Lung microvascular endothelial cell (primary cell): ENCODE measurements around the gene REXO1. TPM values are rescaled to one million over a fixed set of nuclear protein-coding genes. Genes with fewer than 3 reads are reported as not detected.

Source experiments
- DNase-seq, 2 donors: peaks; one replicate each; pipeline versions ENCODE4 v3.0.0 to v3.0.0-alpha.2; 2010; ENCODE audit warnings: low read depth in 2 of 2
- total RNA-seq: library from RNA; depleted of rRNA; stranded (reverse); fragments of >200 nt; gene quantifications from 2 replicates; pipeline ENCODE4 v1.2.1, GENCODE V29; 2014

Gene REXO1
- total RNA-seq, 1 donor from 2014 or later = 6.9 TPM

DNA sequence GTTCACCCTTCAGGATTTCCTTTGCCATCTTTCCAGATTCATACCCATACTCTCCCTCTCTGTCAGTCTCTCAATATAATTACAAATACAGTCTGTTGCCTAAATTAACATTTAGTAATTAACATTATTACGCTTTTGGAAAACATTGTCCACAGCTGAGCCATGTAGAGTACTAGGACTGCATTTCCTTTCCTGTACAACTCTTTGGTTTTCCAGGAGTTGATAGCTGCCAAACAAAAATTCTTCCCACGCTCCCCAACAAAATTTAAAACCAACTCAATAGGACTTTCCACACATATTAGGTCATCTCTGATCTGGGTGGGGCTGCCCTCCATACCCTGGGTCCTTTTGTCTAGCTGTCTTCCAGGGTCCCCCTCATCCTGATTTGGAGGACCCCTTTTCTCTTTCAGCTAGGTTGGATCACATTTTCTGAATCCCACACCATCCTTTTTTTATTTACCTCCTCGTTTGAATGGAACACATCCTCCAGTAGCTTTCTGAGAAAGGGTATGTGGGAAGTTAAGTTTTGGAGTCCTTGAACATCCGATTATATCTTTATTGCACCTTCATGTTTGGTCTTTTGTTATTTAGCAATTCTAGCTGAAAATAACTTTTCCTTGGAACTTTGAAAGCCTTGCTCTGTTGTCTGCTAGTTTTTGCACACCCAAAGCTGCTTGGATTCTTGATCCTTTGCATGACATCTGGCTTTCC is 77.3 kb downstream of the REXO1 start:
- DNase-seq = no peak

DNA sequence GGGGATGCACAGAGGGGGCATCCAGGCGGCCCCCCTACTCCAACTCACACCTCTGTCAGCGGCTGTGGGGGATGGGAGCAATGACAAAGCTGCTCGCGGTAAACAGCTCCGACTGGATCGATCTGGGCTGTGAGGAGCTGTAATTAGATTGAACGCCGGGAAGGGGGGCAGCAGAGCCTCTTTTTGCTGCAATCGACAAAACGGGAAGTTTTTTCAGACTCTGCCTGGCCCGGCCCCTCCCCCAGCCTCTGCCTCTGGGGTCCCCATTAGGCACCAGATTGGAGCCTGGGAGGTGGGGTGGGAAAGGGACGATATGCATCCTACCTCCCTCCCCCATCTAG is 78.7 kb downstream of the REXO1 start:
- DNase-seq = no peak

DNA sequence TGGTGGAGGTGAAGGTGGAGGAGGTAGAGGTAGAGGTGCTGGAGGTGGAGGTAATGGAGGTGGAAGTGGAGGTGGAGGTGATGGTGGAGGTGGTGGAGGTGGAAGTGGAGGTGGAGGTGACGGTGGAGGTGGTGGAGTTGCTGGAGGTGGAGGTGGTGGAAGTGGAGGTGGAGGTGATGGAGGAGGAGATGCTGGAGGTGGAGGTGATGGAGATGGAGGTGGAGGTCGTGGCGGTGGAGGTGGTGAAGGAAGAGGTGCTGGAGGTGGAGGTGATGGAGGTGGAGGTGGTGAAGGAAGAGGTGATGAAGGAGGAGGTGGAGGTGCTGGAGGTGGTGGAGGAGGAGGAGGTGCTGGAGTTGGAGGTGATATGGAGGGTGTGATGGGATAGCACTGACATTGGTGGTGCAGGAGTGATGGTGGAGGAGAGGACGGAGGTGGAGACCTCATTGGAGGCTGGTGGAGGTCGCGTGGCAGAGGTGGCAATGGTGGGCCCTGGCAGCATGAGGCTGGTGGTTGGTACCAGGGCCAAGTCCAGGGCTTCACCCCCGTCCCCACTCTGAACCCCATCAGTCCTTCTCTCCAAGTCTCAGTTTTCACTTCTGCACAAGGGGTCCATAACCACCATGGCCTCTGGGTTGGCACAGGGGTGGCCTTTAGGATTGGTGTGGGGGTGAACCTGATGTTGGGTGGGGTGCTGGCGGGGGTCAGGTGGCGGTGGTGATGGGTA is 79.2 kb downstream of the REXO1 start:
- DNase-seq = no peak

DNA sequence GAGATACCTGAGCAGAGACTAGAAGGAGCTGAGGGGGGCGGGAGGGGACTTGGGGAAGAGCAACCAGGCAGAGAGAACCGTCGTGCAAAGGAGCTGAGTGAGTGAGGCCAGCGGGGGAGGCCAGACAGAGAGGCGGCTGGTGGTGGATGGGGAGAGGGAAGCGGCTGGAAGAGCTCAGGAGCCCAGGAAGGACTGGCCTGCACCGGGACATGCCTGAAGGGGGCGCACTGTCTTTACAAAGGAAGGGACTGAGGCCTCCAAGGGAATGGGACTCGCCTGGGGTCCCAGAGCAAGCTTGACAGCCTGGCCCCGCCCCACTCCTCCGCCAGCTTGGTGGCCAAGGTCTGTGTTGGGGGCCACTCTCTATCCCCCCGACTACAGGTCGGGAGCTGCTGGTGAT is 80.0 kb downstream of the REXO1 start:
- peak in 1 of 2 donors; percentile 36 for DNase-seq

DNA sequence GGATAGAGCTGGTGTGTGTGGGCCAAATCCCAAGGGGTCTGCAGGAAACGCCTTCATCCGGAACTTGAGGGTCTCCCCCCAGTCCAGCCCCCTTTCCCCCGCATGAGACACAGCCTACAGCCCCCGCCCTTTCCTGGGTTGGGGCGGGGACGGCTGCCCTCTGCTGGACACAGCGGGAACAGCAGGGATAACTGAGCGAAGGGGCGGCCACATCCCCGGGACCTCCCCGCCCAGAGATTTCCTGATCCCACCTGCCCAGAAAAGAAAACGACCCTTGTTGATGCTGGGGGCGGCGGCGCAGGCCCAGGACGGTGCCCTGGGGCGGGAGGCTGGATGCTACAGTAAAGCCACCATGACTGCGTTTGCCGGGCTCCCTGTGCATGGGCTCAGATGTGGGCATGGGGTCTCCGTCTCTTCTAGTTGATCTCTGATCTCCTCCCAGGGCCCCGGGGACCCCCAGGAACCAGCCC is 80.8 kb downstream of the REXO1 start:
- peak in 1 of 2 donors; percentile 44 for DNase-seq

DNA sequence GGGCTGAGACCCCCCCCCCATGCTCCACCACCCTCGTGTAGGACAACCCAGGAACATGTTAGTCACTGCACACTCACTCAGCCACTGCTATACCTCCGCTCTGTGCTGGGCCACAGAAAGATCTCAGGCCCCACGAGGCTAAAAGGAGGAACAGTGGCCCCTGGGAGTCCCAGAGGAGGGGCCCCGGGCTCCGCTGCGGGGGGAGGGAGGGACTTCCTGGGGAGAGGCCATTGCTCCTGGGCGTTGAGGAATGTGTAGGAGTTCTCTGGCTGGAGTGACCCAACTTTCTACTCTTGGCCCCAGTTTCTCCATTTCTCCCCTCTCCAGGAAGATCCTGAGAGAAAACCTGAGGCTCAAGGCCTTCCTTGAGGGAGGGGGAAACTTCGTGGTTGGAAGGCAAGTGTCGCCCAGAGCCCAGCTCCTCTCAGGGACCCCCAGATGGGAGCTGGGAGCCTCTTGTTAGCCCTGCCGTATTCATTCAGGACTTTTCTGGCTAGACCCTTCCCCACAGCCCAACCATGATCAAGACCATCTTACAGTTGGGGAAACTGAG is 81.4 kb downstream of the REXO1 start:
- no peak for DNase-seq

DNA sequence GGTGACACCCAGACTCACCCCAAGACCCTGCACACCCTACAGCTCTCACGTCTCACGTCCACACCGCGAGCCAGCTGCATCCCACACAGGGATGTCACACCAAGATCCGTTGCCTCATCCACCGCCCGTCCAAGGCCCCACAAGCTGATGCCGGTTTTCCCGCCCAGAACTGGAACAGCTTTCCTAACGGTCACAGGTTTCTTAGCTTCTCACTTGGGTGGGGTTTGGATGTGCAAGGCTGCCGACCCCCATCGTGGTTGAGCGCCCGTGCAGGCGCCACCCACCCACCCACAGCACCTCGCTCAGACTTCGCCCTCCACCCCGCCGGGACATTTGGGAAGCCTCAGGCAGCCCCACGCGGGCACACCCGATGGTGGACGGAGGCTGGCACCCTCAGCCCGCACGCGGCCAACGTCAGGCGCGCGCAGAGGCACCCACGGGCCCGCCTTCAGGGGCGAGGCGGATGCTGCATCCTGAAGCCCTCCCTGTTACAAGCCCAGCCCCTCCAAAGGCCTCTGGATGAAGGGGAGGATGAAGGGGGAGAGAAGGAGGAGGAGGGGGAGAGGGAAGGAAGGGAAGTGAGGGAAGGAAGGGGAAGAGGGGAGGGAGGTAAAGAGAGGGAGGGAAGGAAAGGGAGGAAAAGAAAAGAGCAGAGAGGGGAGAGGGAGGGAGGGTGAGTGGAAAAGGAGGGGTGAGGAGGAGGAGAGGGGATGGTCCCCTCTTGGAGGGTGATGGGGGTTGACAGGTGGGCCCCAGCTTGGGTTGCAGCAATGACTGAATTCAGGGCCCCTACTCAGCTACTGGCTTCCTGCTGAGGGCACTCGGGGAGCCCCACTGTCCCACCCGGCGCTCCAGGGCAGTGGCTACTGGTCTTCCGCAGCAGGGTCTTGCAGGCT is 82.1 kb downstream of the REXO1 start:
- no peak for DNase-seq

Other genes starting within 250 kb of the REXO1 start
- gene UQCR11, start 243.0 kb downstream of the REXO1 start, total RNA-seq = 127 and 151 TPM in 2 replicates
- gene TCF3, start 195.9 kb downstream of the REXO1 start, total RNA-seq = 47.9 and 48.6 TPM in 2 replicates
- gene ONECUT3, start 95.0 kb downstream of the REXO1 start, total RNA-seq = not detected in 2 replicates
- 0.20 and 0.65 TPM in 2 replicates for gene ATP8B3, start 36.2 kb downstream of the REXO1 start, total RNA-seq
- 3.7 and 5.6 TPM in 2 replicates for gene KLF16, start 15.1 kb upstream of the REXO1 start, total RNA-seq
- 82.4 and 102 TPM in 2 replicates for gene ABHD17A, start 37.0 kb upstream of the REXO1 start, total RNA-seq
- gene ADAT3, start 56.9 kb upstream of the REXO1 start, total RNA-seq = 1.3 and 3.0 TPM in 2 replicates
- gene SCAMP4, start 56.9 kb upstream of the REXO1 start, total RNA-seq = 19.0 and 26.6 TPM in 2 replicates
- gene CSNK1G2, start 92.7 kb upstream of the REXO1 start, total RNA-seq = 45.3 and 56.5 TPM in 2 replicates
- gene BTBD2, start 167.2 kb upstream of the REXO1 start, total RNA-seq = 29.0 and 34.9 TPM in 2 replicates
- 80.9 and 102 TPM in 2 replicates for gene MKNK2, start 202.8 kb upstream of the REXO1 start, total RNA-seq
- 12.6 and 13.1 TPM in 2 replicates for gene MOB3A, start 247.8 kb upstream of the REXO1 start, total RNA-seq
- 0.60 and 0.65 TPM in 2 replicates for gene IZUMO4, start 248.4 kb upstream of the REXO1 start, total RNA-seq